ENCODE data around the gene TMEM94. TPM values are rescaled to one million over a fixed set of nuclear protein-coding genes. Genes with fewer than 3 reads are reported as not detected.

TMEM94 gene
- total RNA-seq, 1 experiment from 2014 or later = 63.4 TPM

DNA sequence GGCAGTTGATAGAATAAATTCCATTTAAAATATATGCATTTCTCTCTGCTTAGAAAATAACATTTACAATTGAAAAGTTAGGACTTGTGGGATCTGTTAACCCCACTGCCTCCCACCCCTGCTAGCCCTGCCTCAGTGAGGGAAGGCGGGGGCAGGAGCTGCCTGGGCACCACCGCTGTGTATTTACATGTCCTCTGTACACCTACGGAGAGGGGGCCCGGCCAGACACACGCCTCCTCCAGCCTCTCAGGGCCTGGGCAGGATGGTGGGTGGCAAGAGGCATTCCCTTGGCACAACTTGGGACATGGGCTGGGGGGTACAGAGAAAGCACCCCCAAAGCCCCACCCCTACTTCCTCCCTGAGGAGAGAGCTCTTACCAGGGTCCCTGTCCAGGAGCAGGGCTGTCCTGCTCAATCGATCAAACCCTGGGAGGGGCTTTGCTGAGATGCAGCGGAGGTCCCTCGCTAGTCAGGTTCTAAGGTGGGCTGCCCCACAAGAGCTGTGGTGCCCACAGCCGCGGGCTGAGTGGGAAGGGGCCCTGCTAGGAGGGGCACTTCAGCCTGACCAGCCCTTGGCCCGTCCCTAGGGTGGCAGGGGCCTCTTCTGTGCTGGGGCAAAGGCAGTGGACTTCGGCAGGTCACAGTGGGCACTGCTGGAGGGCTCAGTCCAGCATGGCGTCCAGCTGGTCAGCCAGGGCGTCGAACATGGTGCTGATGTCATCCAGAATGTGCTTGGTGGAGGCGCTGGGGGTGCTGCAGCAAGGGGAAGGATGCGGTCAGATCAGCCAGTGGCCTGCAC lies 44.2 kb downstream of the TMEM94 start:
- H3K36me3 Mint-ChIP-seq (ENCODE audit: insufficient read depth, unreplicated experiment) = peaks cover 25% of the 10 kb centered on the region
- TF ChIP-seq, protein P1, sequence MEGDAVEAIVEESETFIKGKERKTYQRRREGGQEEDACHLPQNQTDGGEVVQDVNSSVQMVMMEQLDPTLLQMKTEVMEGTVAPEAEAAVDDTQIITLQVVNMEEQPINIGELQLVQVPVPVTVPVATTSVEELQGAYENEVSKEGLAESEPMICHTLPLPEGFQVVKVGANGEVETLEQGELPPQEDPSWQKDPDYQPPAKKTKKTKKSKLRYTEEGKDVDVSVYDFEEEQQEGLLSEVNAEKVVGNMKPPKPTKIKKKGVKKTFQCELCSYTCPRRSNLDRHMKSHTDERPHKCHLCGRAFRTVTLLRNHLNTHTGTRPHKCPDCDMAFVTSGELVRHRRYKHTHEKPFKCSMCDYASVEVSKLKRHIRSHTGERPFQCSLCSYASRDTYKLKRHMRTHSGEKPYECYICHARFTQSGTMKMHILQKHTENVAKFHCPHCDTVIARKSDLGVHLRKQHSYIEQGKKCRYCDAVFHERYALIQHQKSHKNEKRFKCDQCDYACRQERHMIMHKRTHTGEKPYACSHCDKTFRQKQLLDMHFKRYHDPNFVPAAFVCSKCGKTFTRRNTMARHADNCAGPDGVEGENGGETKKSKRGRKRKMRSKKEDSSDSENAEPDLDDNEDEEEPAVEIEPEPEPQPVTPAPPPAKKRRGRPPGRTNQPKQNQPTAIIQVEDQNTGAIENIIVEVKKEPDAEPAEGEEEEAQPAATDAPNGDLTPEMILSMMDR (IDR thresholded peaks at IDR 0.05; ENCODE audit: unreplicated experiment) = no peak
- CTCF ChIA-PET = no interaction called here
- no peak overlapping the region for H3K27ac Mint-ChIP-seq (ENCODE audit: unreplicated experiment)
- H3K4me1 Mint-ChIP-seq (ENCODE audit: low read depth, unreplicated experiment) = no peaks in the 10 kb centered on the region
- intact Hi-C loops (cut with micrococcal nuclease; ENCODE audit: unreplicated experiment) = no loop called here
- BruUV-seq (replicated peaks) = no TSS peak
- no peak overlapping the region for H3K4me3 Mint-ChIP-seq (ENCODE audit: low read depth, unreplicated experiment)
- no peaks in the 10 kb centered on the region for H3K9me3 Mint-ChIP-seq (ENCODE audit: low read depth, unreplicated experiment)
- no peaks in the 10 kb centered on the region for H3K27me3 Mint-ChIP-seq (ENCODE audit: unreplicated experiment)
- DNase-seq = no peak

DNA sequence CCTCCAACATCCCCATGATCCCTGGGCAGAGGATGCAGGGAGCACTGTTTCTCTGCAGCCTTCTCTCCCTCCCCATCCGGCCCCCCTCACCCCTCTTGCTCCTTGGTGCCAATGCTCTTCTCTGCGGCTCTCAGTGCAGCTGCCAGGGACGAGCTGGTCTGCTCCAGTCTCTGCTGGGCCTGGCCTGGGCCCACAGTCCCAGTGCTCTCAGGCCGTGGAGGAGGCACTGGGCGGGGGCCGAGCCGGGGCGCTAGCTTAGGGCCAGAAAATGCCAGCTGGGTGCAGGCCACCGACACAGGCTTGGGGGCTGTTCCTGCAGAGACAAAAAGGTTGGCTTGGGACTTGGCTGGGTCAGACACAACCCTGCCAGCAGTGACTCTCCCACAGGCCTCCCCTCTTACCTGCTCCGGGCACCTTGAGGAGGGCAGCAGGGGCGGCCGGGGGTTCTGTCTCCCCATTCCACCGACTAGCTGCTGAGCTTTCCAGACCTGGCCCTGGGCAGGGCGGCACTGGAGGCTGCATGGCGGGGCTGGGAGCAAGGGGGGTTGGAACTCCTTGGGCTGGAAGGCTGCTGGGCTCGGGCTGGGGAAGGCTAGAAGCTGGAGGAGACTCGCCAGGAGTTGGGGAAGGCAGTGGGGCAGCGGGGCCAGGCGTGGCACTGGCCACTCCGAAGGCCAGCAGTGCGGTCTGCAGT lies 45.1 kb downstream of the TMEM94 start:
- Mint-ChIP-seq H3K27ac (ENCODE audit: unreplicated experiment) (no peak overlapping the region), H3K36me3 (ENCODE audit: insufficient read depth, unreplicated experiment) (peaks cover 20% of the 10 kb centered on the region), H3K9me3 (ENCODE audit: low read depth, unreplicated experiment) (no peaks in the 10 kb centered on the region), H3K27me3 (ENCODE audit: unreplicated experiment) (no peaks in the 10 kb centered on the region), H3K4me3 (ENCODE audit: low read depth, unreplicated experiment) (no peak overlapping the region), H3K4me1 (ENCODE audit: low read depth, unreplicated experiment) (no peaks in the 10 kb centered on the region)
- TSS peak; percentile 23 for BruUV-seq (replicated peaks)
- no peak for DNase-seq
- intact Hi-C loops (cut with micrococcal nuclease; ENCODE audit: unreplicated experiment) = no loop called here
- TF ChIP-seq, protein P1 (IDR thresholded peaks at IDR 0.05; ENCODE audit: unreplicated experiment) = no peak
- CTCF ChIA-PET = no interaction called here

DNA sequence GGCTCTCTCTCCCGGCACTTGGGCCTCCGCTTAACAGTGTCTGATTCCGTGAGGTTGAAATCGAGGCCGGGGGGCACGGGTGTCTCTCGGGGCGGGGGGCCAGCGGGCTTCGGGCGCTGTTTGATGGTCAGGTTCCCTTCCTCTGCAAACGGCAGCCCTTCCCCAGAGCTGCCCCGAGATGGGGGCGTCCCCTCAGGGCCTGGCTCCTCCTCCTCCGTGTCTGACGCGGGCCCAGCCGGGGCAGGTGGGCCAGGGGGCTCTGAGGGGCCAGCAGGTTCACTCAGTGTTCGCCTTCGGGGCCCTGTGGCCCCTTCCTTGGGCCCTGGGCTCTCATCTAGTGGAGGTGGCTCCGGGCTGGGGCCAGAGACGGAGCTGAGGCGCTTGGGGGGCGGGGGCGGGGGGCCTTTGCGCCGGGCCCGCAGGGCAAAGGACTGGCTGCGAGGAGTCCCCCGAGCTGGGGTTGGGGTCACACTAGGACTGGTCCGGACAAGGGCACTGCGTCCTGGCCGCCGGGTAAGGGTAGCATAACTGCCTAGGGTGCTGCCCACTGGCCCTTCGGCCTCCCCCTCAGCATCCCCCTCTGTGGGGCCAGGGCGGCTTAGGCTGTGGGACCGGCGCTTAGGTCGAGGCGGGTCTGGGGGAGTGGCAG lies 45.8 kb downstream of the TMEM94 start:
- H3K4me1 Mint-ChIP-seq (ENCODE audit: low read depth, unreplicated experiment) = no peaks in the 10 kb centered on the region
- no peaks in the 10 kb centered on the region for H3K9me3 Mint-ChIP-seq (ENCODE audit: low read depth, unreplicated experiment)
- intact Hi-C loops (cut with micrococcal nuclease; ENCODE audit: unreplicated experiment) = no loop called here
- H3K27me3 Mint-ChIP-seq (ENCODE audit: unreplicated experiment) = no peaks in the 10 kb centered on the region
- H3K36me3 Mint-ChIP-seq (ENCODE audit: insufficient read depth, unreplicated experiment) = peaks cover 20% of the 10 kb centered on the region
- no peak for DNase-seq
- H3K27ac Mint-ChIP-seq (ENCODE audit: unreplicated experiment) = no peak overlapping the region
- BruUV-seq (replicated peaks) = no TSS peak
- CTCF ChIA-PET = no interaction called here
- TF ChIP-seq, protein P1 (IDR thresholded peaks at IDR 0.05; ENCODE audit: unreplicated experiment) = no peak
- no peak overlapping the region for H3K4me3 Mint-ChIP-seq (ENCODE audit: low read depth, unreplicated experiment)

DNA sequence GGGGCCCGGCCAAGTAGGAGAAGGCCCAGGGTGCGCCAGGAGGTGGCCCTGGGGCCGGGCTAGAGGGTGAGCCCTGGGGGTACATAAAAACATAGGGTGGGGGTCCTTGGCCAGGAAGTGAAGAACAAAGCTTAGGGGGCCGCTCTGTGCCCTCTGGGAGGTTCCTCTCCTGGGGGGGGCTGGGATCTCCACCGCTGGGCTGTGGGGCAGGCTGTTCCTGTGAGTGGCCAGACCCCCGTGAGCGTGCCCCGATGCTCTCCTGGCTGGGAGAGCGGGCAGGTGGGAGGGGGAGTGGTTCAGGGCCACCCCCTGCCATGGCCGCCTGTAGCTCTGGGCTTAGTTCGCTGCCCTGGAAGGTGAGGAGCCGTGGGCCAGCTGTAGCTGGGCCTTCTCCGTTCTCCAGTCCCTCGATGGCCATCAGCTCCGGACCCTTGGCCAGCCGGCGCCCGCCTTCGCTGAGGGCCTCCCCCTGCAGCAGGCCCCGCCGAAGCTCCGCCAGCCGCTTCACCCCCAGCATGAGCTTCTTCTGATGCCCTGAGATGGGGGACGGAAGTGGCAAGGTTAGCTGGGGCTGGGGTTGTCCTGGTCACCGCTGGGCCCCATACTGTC lies 46.4 kb downstream of the TMEM94 start:
- no peaks in the 10 kb centered on the region for H3K4me1 Mint-ChIP-seq (ENCODE audit: low read depth, unreplicated experiment)
- no peaks in the 10 kb centered on the region for H3K9me3 Mint-ChIP-seq (ENCODE audit: low read depth, unreplicated experiment)
- TF ChIP-seq, protein P1 (IDR thresholded peaks at IDR 0.05; ENCODE audit: unreplicated experiment) = no peak
- no peak for DNase-seq
- peaks cover 20% of the 10 kb centered on the region for H3K36me3 Mint-ChIP-seq (ENCODE audit: insufficient read depth, unreplicated experiment)
- H3K4me3 Mint-ChIP-seq (ENCODE audit: low read depth, unreplicated experiment) = no peak overlapping the region
- CTCF ChIA-PET = no interaction called here
- H3K27ac Mint-ChIP-seq (ENCODE audit: unreplicated experiment) = no peak overlapping the region
- no peaks in the 10 kb centered on the region for H3K27me3 Mint-ChIP-seq (ENCODE audit: unreplicated experiment)
- no TSS peak for BruUV-seq (replicated peaks)
- intact Hi-C loops (cut with micrococcal nuclease; ENCODE audit: unreplicated experiment) = no loop called here
